ENCODE data around the gene SHISA8.

- no peak for TF ChIP-seq CTCF (conservative IDR thresholded peaks at IDR 0.05; ENCODE audit: low read length)
- TF ChIP-seq EZH2phosphoT487 (IDR thresholded peaks at IDR 0.05; ENCODE audit: borderline replicate concordance, low read depth, low read length), result no peak
These were observed 14.8 kb downstream of the SHISA8 start for GRCh38 chr22:41899992-41900651.
